AG09309 (cell line): ENCODE measurements around the gene NKG7.

Experiments
- DNase-seq: peaks from one replicate; pipeline ENCODE4 v3.0.0-alpha.2; 2010; ENCODE audit warnings: low read depth
- H3K4me3 ChIP-seq: 2 replicates; pipeline ENCODE4 v1.5.1; 2011; ENCODE audit warnings: mild to moderate bottlenecking, low read depth, low read length, moderate library complexity; ENCODE audit not compliant: control insufficient read depth
- TF ChIP-seq, protein P1 (sequence below): IDR thresholded peaks from 2 replicates; pipeline ENCODE4 v1.5.1; 2011; ENCODE audit warnings: mild to moderate bottlenecking, low read depth, low read length, inconsistent platforms; ENCODE audit not compliant: insufficient read depth, control insufficient read depth; ENCODE audit errors: missing control alignments

Gene NKG7

DNA sequence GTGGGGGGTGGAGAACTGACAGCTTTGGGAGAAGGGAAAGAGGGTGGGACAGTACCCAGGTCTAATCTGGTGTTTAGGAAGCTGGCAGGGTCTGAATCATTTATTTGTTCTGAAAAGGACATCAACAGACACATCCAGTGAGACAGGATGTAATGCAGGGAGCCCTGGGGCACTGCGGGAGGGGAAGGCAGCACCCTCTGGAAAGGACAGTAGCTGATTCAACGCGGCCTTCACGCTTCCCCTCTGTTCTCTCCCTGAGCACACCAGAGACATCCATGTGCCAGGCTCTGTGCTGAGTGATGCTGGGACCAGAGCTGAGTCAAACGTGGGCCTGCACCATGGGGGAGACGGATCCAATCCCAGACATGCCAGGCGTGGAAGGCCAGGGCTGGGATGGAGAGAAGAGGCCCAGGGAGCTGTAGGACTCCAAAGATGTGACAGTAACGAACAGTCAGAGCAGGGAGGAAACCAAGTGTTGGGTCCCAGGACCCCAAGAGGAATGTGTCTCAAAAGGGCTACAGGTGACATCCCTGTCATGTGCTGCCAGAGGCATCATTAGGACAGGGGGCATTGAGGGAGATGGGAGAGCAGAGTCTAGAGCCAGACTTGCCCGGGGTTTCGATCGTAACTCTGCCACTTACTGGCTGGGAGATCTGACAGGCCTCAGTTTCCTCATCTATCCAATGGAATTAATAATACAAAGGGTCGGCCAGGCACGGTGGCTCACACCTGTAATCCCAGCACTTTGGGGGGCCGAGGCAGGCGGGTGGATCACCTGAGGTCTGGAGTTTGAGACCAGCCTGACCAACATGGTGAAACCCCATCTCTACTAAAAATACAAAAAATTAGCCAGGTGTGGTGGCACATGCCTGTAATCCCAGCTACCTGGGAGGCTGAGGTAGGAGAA lies 8.0 kb downstream of the NKG7 start:
- no peak for DNase-seq
- H3K4me3 ChIP-seq = no peak overlapping the region
- TF ChIP-seq, protein P1, sequence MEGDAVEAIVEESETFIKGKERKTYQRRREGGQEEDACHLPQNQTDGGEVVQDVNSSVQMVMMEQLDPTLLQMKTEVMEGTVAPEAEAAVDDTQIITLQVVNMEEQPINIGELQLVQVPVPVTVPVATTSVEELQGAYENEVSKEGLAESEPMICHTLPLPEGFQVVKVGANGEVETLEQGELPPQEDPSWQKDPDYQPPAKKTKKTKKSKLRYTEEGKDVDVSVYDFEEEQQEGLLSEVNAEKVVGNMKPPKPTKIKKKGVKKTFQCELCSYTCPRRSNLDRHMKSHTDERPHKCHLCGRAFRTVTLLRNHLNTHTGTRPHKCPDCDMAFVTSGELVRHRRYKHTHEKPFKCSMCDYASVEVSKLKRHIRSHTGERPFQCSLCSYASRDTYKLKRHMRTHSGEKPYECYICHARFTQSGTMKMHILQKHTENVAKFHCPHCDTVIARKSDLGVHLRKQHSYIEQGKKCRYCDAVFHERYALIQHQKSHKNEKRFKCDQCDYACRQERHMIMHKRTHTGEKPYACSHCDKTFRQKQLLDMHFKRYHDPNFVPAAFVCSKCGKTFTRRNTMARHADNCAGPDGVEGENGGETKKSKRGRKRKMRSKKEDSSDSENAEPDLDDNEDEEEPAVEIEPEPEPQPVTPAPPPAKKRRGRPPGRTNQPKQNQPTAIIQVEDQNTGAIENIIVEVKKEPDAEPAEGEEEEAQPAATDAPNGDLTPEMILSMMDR = no peak

DNA sequence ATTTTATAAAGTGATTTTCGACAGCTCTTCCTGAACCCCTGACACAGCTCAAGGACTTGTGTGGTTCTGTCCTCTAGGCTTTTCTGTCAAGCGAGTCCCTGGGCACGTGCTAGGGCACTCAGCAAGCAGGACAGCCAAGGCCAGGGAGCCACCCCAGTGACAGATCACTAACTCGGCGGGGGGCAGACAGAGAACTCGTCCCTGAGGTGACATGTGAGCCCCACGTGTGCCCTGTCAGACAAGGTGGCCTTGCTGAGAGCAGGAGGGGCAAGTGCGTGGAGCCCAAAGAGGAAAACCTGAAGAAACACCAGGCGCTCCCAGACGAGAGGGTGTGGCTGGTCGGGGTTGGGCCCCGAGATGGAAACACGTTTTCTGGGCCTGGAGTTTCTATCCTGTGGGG lies 11.2 kb downstream of the NKG7 start:
- H3K4me3 ChIP-seq = no peak overlapping the region
- DNase-seq = no peak
- TF ChIP-seq, protein P1 = no peak

DNA sequence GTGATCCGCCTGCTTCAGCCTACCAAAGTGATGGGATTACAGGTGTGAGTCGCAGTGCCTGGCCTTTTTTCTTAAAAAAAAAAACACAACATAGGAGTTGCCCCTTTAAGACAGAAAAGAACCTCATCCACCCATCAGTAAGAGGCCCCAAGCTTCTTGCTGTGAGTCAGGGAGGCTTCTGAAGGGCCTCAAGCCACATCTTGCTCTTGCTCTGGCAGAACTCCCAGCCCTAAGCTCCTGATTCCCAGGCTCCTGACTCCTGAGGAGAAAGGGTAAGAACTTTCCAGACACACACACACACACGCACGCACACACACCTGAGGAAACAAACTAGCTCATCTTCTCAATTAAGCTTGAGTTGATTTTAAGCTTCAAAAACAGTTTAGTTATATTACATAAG lies 13.2 kb downstream of the NKG7 start:
- DNase-seq = peak; percentile 80
- TF ChIP-seq, protein P1 = no peak
- no peak overlapping the region for H3K4me3 ChIP-seq

DNA sequence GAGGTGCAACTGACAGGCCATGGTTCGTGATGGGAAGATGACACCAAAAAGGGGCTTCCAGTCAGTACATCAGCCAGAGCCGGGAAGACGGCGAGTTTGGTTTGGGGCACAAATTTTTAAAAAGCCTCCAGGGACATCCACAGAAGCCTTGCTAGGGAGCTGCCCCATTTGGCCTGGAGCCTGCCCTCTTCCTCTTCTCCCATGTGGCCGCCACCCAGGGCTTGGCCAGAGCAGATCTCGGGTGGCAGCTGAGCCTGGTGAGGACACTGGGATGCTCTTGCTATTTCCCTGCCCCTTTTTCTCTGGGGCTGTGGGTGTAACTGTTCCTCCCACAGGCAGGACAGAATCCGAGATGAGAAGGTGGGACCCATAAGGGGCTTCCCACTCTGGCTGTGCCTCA lies 14.5 kb downstream of the NKG7 start:
- DNase-seq = no peak
- no peak overlapping the region for H3K4me3 ChIP-seq
- TF ChIP-seq, protein P1 = no peak

DNA sequence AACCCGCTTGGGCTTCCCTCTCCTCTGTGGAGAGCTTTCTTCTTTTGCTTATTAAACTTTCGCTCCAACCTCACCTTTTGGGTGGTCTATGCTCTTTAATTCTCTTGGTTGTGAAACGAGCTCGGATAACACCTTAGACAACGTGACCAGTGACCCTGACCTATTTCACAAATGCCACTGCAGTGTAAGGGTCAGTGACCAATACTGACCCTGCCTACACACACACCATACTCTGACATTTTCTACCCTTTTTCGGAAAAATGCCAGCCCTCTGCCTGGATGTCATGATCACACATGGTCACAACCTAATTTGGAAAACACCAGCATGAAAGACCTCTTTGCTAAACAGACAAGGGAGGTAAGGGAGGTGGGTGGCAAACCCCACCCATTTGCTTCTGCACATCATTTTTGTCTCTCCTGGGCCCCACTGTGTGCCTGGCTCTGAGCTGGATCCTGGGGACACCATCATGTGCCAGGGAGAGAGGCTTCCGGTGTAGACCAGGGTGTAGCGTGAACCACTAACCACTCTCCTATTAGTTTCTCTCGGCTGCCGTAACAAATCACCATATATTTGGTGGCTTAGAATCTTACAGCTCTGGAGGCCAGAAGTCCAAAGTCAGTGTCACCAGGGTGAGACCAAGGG lies 16.2 kb downstream of the NKG7 start:
- no peak overlapping the region for H3K4me3 ChIP-seq
- TF ChIP-seq, protein P1 = no peak
- DNase-seq = no peak

DNA sequence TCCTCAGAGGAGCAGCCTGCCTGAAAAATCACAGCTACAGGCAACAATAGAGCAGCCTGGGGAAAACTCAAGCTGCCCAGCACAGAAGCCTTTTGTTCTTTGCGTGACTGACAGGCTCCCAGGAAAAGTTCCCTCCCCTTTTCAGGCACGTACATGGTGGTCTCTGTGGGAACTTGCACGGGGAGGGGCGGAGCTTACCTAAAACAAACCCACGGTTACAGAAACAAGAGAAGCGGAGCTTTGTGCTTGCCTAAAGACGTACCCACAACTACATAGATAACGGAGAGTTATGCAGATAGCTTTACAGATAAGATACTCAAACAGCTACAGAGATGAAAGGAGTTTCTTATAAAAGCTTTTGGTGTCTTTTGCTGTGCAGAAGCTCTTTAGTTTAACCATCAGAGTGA lies 17.7 kb downstream of the NKG7 start:
- no peak for DNase-seq

More for the DNA sequence above, 17.7 kb downstream of the NKG7 start:
- H3K4me3 ChIP-seq = no peak overlapping the region
- TF ChIP-seq, protein P1 = no peak
